ENCODE data around the gene PSME4.

DNA sequence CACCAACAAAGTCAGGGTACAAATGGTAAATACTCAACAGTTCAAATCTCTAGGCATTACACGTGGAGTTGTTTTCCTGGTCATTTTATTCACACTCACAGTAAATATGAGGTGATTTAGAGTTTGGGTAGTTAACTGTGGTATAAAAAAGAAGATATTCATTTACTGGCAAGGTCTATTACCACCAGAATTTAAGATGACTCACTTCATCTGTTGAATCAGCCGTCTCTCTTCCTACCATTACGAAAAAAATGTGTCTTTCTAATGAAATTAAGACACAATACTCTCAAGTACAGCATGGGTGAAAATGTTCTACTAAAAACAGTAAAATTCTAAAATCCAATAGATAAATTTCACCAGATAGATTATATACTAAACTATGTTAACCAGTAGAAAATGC, 90.0 kb downstream of the PSME4 start:
- TF ChIP-seq, protein P1, sequence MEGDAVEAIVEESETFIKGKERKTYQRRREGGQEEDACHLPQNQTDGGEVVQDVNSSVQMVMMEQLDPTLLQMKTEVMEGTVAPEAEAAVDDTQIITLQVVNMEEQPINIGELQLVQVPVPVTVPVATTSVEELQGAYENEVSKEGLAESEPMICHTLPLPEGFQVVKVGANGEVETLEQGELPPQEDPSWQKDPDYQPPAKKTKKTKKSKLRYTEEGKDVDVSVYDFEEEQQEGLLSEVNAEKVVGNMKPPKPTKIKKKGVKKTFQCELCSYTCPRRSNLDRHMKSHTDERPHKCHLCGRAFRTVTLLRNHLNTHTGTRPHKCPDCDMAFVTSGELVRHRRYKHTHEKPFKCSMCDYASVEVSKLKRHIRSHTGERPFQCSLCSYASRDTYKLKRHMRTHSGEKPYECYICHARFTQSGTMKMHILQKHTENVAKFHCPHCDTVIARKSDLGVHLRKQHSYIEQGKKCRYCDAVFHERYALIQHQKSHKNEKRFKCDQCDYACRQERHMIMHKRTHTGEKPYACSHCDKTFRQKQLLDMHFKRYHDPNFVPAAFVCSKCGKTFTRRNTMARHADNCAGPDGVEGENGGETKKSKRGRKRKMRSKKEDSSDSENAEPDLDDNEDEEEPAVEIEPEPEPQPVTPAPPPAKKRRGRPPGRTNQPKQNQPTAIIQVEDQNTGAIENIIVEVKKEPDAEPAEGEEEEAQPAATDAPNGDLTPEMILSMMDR (IDR thresholded peaks at IDR 0.05) = no peak
- TF ChIP-seq SIN3A (IDR thresholded peaks at IDR 0.05; ENCODE audit: borderline replicate concordance, insufficient read depth, low read depth, low read length) (no peak), POLR2AphosphoS5 (IDR thresholded peaks at IDR 0.05; ENCODE audit: low read depth, low read length) (no peak)
